Dermis blood vessel endothelial cell (primary cell): ENCODE measurements around the gene BTG1. TPM values are rescaled to one million over a fixed set of nuclear protein-coding genes. Genes with fewer than 3 reads are reported as not detected.

Experiments
- DNase-seq: peaks from one replicate; pipeline ENCODE4 v3.0.0; 2010
- total RNA-seq: library from RNA; depleted of rRNA; stranded (reverse); fragments of >200 nt; gene quantifications from 2 replicates; pipeline ENCODE4 v1.2.3, GENCODE V29; 2014

Gene BTG1
- total RNA-seq, 1 donor from 2014 or later = 32.3 TPM

GRCh38 chr12:92133171-92133570, 12.5 kb downstream of the BTG1 start:
- DNase-seq = no peak

GRCh38 chr12:92132288-92132687, 13.4 kb downstream of the BTG1 start:
- no peak for DNase-seq

DNA sequence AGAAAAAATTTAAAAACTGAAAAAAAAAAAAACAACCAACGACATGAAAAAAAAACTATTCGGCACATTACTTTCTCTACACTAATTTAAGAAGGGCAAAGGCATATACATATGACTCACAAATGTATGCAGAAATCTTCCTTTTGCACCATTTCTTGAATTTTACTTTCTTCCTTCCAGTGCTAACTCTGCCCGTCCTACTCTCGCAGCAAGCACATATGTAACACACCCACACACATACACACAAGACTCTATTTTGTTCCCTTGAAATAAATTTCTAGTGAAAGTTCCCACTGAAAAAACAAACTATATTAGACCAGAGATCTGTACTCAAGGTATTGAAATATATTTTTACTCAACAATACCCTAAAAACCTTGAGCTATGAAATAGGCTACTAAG, 14.6 kb downstream of the BTG1 start:
- no peak for DNase-seq

DNA sequence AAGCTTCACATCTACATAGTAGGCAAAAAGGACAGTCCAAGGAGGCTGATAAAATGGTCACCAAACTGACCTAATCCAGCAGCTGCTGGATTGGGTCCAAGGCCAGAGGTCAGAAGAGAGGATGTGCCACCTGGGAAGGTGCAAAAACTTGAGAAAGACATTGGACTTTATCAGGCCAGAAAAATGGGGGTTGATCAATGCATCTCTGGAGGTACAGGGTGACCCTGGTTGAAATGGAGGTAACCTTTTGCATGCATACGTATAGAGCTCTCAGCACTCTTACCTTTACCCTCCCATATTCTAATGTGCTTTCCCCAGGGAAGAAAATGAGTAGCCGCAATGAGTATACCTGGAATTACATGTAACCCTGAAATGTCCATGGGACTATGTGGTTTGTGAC, 16.0 kb downstream of the BTG1 start:
- no peak for DNase-seq

GRCh38 chr12:92128612-92129011, 17.0 kb downstream of the BTG1 start:
- DNase-seq = no peak

- no peak for DNase-seq
These were observed 21.0 kb downstream of the BTG1 start for GRCh38 chr12:92124689-92125029.

GRCh38 chr12:92123780-92124688, 21.6 kb downstream of the BTG1 start:
- no peak for DNase-seq

DNA sequence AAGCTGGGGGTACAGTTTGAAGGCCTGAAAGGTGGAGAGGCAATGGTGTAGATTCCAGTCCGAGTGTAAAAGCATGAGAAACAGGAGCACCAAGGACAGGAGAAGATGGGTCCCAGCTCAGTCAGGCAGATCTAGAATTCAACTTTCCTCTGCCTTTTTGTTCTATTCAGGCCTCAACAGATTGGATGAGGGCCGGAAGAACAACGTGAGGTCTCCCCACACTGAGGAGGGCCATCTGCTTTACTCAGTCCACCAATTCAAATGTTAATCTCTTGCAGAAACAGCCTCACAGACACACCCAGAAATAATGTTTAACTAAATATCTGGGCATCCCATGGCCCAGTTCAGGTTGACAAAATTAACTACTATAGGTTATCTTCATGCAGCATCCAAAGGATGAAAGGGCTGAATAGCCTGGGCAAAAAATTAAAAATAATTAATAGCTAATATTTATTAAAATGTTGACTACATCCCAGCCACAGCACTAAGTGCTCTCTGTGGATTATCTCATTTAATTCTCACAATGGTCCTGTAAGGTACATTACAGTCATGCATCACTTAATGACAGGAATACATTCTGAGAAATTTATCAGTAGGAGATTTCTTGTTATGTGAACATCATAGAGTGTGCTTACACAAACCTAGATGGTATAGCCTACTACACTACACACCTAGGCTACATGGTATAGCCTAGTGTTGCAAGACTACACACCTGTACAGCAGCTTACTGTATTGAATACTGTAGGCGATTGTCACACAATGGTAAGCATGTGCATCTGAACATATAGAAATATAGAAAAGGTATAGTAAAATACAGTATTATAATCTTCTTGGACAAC, 22.5 kb downstream of the BTG1 start:
- DNase-seq = no peak

DNA sequence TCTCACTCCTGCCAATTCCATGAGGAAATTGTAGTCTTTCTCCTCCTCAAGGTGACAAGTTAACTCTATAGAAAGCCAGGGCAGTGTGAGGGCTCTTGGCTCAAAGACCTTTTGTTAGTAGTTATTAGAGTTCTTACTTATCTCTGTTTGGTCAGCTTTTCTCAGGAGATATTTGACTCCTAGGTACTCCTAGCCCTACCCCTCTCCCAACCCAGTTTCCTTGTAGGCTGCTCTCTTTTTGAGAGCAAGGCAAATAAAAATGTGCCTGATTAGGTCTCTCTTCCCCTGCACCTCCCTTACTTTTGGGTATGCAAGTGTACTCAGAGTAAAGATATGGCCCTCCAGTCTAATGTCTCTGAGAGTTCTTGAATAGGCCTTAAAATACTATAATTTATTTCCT, 23.8 kb downstream of the BTG1 start:
- no peak for DNase-seq

GRCh38 chr12:92118826-92119536, 26.7 kb downstream of the BTG1 start:
- DNase-seq = no peak

DNA sequence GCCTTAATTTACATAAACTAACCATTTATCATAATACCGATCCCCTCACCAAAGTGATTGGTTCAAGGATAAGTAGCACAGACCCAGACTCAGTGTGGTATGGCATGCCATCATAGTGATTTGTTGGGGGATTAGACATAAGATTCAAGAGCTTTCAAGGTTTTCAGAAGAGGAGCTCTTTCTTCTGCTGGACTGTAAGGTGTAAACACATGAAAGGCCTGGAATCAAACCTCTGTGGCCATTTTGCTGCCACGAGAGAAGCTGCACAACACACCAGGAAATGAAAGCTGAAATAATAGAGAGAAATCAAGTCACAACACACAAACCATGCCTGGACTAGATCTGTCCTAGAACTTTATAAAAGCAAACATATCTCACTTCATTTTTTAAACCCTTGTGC, 30.8 kb downstream of the BTG1 start:
- no peak for DNase-seq

DNA sequence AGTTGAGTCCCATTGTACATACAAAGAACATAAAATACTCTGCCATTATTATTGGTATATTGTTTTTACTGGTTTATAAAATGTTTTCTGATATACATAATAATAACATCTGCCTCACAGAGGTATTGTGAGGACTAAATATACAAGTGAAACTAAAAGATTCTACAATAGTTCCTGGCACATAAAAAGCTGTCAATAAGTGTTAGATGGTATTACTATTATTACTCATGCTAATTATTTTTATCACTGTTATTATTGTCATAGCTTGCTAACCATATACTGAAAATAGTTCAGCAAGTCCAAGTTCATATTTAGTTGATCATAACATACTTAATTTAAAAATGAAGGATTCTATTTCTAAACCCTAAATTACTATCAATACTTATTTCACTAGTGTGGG, 34.4 kb downstream of the BTG1 start:
- no peak for DNase-seq

DNA sequence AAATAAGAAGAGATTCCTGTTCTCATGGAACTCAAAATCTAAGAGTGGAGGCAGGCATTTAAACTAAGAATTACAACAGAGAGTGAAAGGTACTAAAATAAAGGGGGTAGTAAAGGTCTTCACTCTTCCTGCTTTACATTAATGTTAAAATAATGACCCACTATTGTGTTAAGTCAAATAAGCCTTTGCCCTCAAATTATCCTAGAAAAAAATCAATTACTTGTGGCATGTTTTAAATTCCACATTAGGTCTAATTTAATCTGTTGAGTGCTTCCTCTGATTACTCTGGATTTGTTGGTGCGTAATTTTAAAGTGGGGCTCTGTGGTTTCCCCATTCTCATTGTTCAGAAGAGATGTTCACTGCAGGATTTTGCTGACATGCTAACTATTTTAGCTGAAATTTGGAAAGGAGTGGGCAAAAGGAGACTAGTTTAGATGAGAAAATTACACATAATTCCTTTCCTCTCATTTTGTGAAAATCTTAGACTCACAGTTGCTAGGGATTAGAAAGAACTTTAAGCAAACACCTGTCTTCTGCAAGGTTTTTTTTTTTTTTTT, 35.5 kb downstream of the BTG1 start:
- DNase-seq = no peak

GRCh38 chr12:92109613-92110012, 36.0 kb downstream of the BTG1 start:
- no peak for DNase-seq

DNA sequence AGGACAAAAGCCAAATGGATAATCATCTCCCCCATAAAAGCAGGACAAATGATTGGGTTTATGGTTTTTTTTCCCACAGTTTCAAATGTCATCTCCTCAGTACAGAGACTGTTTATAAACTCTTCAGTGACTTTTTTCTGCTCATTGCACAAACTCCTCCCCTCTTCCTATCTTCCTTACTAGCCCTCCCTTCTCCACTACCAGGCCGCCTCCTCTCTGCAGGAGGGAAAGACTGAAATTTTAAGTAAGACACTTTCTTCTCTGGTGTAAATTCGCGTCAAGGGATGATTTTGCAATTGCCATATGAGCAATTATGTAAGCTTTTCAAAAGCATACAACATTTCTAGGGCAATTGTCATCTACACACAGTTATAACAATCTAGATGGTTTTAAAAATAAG, 37.0 kb downstream of the BTG1 start:
- DNase-seq = no peak

DNA sequence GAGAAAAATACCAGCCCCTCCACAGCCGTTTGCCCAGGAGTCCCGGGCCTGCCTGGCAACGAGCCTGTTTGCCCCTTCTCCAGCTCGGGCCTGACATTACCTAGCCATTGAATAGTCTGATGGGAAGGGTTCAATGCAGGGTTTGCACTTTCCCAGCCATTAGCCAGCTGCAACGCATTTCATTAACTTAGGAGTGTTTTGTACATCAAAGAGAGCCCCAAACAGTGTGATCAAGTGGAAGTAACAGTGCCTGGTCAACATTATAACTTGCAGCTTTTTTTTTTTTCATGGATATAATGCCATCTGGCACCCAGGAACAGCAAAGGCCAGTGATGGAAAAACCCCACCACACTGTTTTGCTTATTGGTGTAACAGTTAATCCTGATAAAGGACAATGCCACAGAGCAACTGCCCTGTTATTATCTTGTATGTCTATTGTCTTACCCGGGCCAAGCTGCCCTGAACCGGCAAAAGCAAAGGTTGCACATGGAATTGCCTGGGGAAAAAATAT, 38.0 kb downstream of the BTG1 start:
- DNase-seq = no peak

GRCh38 chr12:92107094-92107493, 38.6 kb downstream of the BTG1 start:
- no peak for DNase-seq

DNA sequence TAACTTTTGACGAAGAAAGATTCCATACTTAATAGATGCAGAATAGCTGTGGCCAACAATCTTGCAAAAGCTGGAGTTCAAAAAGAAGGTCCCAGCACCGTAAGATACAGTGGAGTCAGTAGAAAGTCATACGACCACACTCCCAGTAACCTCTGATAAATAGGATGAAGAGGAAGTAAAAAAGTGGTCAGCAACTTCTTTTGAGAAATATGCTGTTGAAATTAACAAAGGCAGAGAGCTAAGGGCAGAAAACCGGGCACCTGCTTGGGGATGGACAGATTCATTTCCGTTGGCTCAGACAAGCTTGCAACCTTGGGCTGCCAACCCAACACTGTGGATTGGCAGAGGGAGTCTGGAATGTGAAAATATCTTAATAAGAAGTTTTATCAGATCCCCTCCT, 40.0 kb downstream of the BTG1 start:
- DNase-seq = no peak

DNA sequence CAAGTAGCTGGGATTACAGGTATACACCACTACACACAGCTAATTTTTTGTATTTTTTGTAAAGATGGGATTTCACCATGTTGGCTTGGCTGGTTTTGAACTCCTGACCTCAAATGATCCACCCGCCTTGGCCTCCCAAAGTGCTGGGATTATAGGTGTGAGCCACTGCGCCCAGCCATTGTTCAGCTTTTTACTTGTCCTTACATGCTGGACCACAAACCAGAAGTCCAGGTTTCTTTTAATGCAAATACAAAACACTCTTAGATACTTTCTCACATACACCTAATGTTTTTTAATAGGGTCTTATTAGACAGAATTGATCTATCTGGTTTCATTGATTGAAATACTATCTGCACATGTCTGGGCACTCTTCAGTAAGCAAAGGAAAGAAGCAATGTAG, 40.5 kb downstream of the BTG1 start:
- no peak for DNase-seq

DNA sequence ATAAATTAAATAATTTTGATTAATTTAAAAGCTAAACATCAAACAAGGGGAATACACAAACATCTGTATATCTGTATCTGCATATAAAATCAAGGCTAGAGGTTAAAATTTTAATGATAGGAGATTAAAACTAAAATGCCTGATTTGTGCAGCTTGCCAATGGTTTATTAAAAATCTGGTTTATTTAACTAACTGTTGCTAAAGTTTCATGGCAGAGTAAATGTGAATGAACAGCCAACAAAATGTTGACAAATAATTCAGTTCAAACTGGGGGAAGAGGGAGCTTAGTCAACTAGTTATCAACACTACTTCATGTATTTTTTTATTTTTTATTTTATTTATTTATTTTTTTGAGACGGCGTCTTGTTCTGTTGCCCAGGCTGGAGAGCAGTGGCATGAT, 43.0 kb downstream of the BTG1 start:
- DNase-seq = no peak

DNA sequence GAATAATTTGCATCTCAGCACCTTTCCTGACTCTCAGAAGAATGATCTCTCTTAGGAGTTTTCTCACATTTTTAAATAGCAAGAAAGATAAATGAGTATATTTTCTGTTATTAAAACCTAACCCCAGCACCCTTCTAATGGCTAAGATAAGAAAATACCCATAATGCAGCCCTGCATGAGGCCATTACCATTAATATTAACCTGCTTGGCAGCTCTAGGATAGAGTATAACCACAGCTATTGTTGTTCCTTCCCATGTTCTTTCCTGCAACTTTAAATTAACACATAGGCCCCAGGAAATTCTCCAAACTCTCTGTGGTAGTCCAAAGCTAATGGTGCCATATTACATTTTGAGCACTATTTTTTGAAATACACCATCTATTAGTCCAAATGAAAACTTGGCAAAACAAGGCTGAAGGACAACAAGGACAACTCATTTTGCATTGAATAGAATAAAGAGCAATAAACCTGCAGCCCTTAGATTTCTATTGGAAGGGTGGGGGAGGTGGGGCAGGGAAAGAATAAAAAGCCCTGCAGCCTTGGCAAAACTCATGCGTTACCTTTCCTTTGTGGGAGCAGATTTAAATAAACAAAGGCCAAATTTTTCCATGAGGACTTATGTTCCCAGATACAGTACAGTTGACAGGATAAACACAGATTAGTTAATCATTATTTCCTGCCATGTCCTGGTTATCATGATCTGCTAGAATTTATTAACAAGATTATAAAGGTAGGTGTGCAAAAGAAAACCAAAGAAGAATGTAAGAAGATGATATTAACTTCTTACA, 46.9 kb downstream of the BTG1 start:
- DNase-seq = no peak
